Right lobe of liver (tissue), 6 donors: Measurements from ENCODE around the gene PSMD12. TPM values are rescaled to one million over a fixed set of nuclear protein-coding genes. Genes with fewer than 3 reads are reported as not detected.
"Not testable (repeated sequence)": the region's sequence is repeated elsewhere in the genome, so short reads cannot be mapped to it uniquely, and the experiment has no call there.

Source experiments
- ATAC-seq, 4 donors: fragments of 200-7000 bp; cut with Tn5 transposase; one replicate each; pipeline ENCODE4 v1.9.1; 2020; ENCODE audit warnings: mild to moderate bottlenecking in 4 of 4, moderate library complexity in 4 of 4
- DNase-seq, 3 donors: peaks; one replicate each; pipeline ENCODE4 v3.0.0-alpha.2; 2020
- H3K27ac ChIP-seq, 3 donors: fragments of 200-600 bp; one replicate each; pipeline ENCODE4 v1.8.0; 2022
- H3K27me3 ChIP-seq, 2 donors: fragments of 200-600 bp; one replicate each; pipeline ENCODE4 v1.8.0; 2022
- H3K36me3 ChIP-seq, 4 donors: fragments of 200-600 bp; sonication (generic) in 1 of 4; one replicate each; pipeline versions ENCODE4 v1.5.1 to v1.8.0; 2017 to 2022; ENCODE audit warnings: control low read depth in 1 of 4
- H3K4me1 ChIP-seq, 4 donors: fragments of 200-600 bp; sonication (generic) in 1 of 4; one replicate each; pipeline versions ENCODE4 v1.5.1 to v1.8.0; 2017 to 2022; ENCODE audit warnings: control low read depth in 1 of 4
- H3K4me3 ChIP-seq, 3 donors: fragments of 200-600 bp; one replicate each; pipeline ENCODE4 v1.8.0; 2022
- H3K9me3 ChIP-seq, 4 donors: fragments of 200-600 bp; sonication (generic) in 1 of 4; one replicate each; pipeline versions ENCODE4 v1.5.1 to v1.8.0; 2017 to 2022; ENCODE audit warnings: control low read depth in 1 of 4
- CTCF ChIP-seq, 4 donors: fragments of 200-600 bp in 3 of 4; fragments of 450-650 bp in 1 of 4; IDR thresholded peaks; one replicate each; pipeline versions ENCODE4 v1.5.1 to v1.8.0; 2016 to 2022; ENCODE audit warnings: antibody characterized with exemption in 4 of 4, mild to moderate bottlenecking in 2 of 4
- POLR2A ChIP-seq: fragments of 450-650 bp; IDR thresholded peaks from one replicate; pipeline ENCODE4 v1.6.1; 2017; ENCODE audit warnings: antibody characterized with exemption, mild to moderate bottlenecking
- WGBS: methylation state at CpG from one replicate; pipeline ENCODE4 v1.1.6; 2018; ENCODE audit warnings: low coverage, low lambda C conversion rate; ENCODE audit not compliant: insufficient coverage; ENCODE audit errors: missing lambda C conversion rate; 5-methylcytosine and 5-hydroxymethylcytosine counted together
- intact Hi-C, 2 donors: fragments of 100-400 bp; cut with DNase I; formaldehyde crosslinking; loops; one replicate each; pipeline versions ENCODE4 v1.11.2 to v1.14.1; 2022
- total RNA-seq, 6 experiments: library from RNA; depleted of rRNA in 2 of 6; stranded (reverse); fragments of >200 nt in 2 of 6; fragmentation: NEBNext Ultra II Directional in 3 of 6; extraction: Animal tissue kit (Norgen Biotek cat#: 25700) in 3 of 6; gene quantifications; one replicate each; pipeline versions ENCODE4 v1.1.0 to v1.2.4, GENCODE V29; 2016 to 2023
- donor health status: DM: no; HTN: yes; CAD: no.
- donor health status: DM: no; HTN: no; CAD: no.
- donor health status: DM: no; HTN: no; CAD: no.
- donor health status: DM: no; HTN: yes; CAD: no.
- donor health status: DM: no; HTN: yes; CAD: no.

The PSMD12 gene
- total RNA-seq, 6 experiments from 2014 or later, result 27.3 to 40.1 (median 31.1) TPM

- intact Hi-C loops, result no loop called here
- ATAC-seq (no peak), DNase-seq (no peak)
- WGBS, result 92% methylated on average over 1 of the region's 1 CpG
- no peaks in the 10 kb centered on the region for H3K4me1 ChIP-seq
- no peaks in the 10 kb centered on the region for H3K27me3 ChIP-seq
- H3K4me3 ChIP-seq, result no peak overlapping the region
- H3K27ac ChIP-seq, result no peak overlapping the region
- TF ChIP-seq CTCF (IDR thresholded peaks at IDR 0.05) (no peak), POLR2A (no peak)
- H3K36me3 ChIP-seq, result peaks cover 6 to 92% (median 39%) of the 10 kb centered on the region in 4 donors
- H3K9me3 ChIP-seq, result no peaks in the 10 kb centered on the region
Measured at GRCh38 chr17:67349420-67349819, 17.0 kb downstream of the PSMD12 start.

DNA sequence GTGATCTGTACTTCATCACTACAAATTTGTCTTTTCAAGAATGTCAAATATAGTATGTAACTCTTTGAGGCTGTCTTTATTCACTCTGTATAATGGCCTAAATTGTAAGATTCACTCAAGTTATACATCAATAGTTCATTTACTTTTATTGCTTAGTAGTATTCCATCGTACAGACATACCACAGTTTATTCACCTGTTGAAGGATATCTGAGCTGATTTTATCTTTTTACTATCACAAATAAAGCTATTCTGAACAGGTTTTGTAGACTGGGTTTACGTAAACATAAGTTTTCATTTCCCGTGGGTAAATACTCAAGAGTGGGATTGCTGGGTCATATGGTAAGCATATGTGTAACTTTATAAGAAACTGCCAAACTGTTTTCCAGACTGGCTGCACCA, 18.6 kb downstream of the PSMD12 start:
- peaks cover 6 to 96% (median 40%) of the 10 kb centered on the region in 4 donors for H3K36me3 ChIP-seq
- ATAC-seq (no peak), DNase-seq (no peak)
- TF ChIP-seq POLR2A, result no peak
- no peak for TF ChIP-seq CTCF (IDR thresholded peaks at IDR 0.05)
- intact Hi-C loops, result no loop called here
- H3K9me3 ChIP-seq, result no peaks in the 10 kb centered on the region
- no peak overlapping the region for H3K4me3 ChIP-seq
- H3K27ac ChIP-seq, result no peak overlapping the region
- 94% methylated on average over 3 of the region's 3 CpGs for WGBS
- no peaks in the 10 kb centered on the region for H3K27me3 ChIP-seq
- no peaks in the 10 kb centered on the region for H3K4me1 ChIP-seq

GRCh38 chr17:67343237-67343636, 23.1 kb downstream of the PSMD12 start:
- H3K9me3 ChIP-seq, result no peaks in the 10 kb centered on the region
- TF ChIP-seq CTCF (IDR thresholded peaks at IDR 0.05) (no peak), POLR2A (no peak)
- DNase-seq (no peak), ATAC-seq (no peak)
- no peak overlapping the region for H3K27ac ChIP-seq
- intact Hi-C loops, result no loop called here
- H3K4me3 ChIP-seq, result no peak overlapping the region
- H3K27me3 ChIP-seq, result no peaks in the 10 kb centered on the region
- WGBS, result 95% methylated on average over 5 of the region's 5 CpGs
- H3K4me1 ChIP-seq, result peaks cover 0 to 5% (median 0%) of the 10 kb centered on the region in 4 donors
- peaks cover 6 to 76% (median 42%) of the 10 kb centered on the region in 4 donors for H3K36me3 ChIP-seq

- peaks cover 0 to 23% (median 2%) of the 10 kb centered on the region in 4 donors for H3K4me1 ChIP-seq
- DNase-seq, H3K4me3 ChIP-seq, intact Hi-C loops, ATAC-seq, H3K9me3 ChIP-seq, H3K27me3 ChIP-seq: not testable (repeated sequence)
- WGBS, result 41% methylated on average over 7 of the region's 7 CpGs
- H3K27ac ChIP-seq, result peak overlapping the region in 1 of 3 donors; percentile 9
- peaks cover 0 to 28% (median 12%) of the 10 kb centered on the region in 4 donors for H3K36me3 ChIP-seq
Measured at GRCh38 chr17:67338353-67338752, 28.0 kb downstream of the PSMD12 start.

DNA sequence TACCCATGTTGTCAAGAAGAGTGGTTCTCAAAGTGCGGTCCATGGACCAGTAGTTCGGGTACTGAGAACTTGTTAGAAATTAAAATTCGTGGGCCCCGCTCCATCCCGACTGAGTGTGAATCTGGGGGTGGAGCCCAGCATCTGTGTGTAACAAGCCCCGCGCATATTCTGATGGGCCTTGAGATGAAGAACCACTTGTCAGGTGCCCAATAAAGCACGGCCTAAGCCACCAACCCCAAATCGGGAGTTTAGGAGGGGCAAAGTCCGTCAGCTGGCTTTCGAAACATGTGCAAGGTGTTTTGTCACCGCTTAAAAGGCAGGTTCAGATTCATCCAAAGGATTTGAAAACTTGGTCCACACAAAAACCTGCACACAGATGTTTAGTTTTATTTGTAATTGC, 29.5 kb downstream of the PSMD12 start:
- H3K4me3 ChIP-seq, result no peak overlapping the region
- H3K27ac ChIP-seq, result peak overlapping the region in 1 of 3 donors; percentile 24
- no peaks in the 10 kb centered on the region for H3K27me3 ChIP-seq
- TF ChIP-seq CTCF (IDR thresholded peaks at IDR 0.05), result no peak
- TF ChIP-seq POLR2A, result no peak
- ATAC-seq (peak; percentile 38 to 69 (median 59)), DNase-seq (peak; percentile 24 to 71 (median 59))
- WGBS, result 68% methylated on average over 11 of the region's 12 CpGs
- peaks cover 0 to 18% (median 9%) of the 10 kb centered on the region in 4 donors for H3K36me3 ChIP-seq
- H3K4me1 ChIP-seq, result peaks cover 0 to 26% (median 2%) of the 10 kb centered on the region in 4 donors
- H3K9me3 ChIP-seq, result no peaks in the 10 kb centered on the region
- intact Hi-C loops, result no loop called here
